ENCODE data around the gene NFATC1. TPM values are rescaled to one million over a fixed set of nuclear protein-coding genes. Genes with fewer than 3 reads are reported as not detected.
A peak's percentile ranks its signal among the peaks of the same experiment; 100 is the strongest.
"Not testable (repeated sequence)": the region's sequence is repeated elsewhere in the genome, so short reads cannot be mapped to it uniquely, and the experiment has no call there.

The NFATC1 gene
- total RNA-seq, 1 donor from 2014 or later: 0.53 TPM

GRCh38 chr18:79479116-79479760 is 83.5 kb downstream of the NFATC1 start:
- H3K4me3 ChIP-seq (ENCODE audit: low read depth, low read length): no peak overlapping the region
- no peaks in the 10 kb centered on the region for H3K36me3 ChIP-seq (ENCODE audit: control insufficient read depth, insufficient read depth, low read length)

GRCh38 chr18:79479761-79480161 is 84.0 kb downstream of the NFATC1 start:
- FAIRE-seq (no peak), DNase-seq (ENCODE audit: low read depth) (no peak)
- Histone ChIP-seq H3K4me3 (ENCODE audit: low read depth, low read length) (no peak overlapping the region), H3K27me3 (ENCODE audit: control insufficient read depth, insufficient read depth, low read length) (no peaks in the 10 kb centered on the region), H3K36me3 (ENCODE audit: control insufficient read depth, insufficient read depth, low read length) (no peaks in the 10 kb centered on the region)
- no peak for TF ChIP-seq CTCF (IDR thresholded peaks at IDR 0.05; ENCODE audit: insufficient read depth, low read length, severe bottlenecking)

More at GRCh38 chr18:79479116-79479760, 83.5 kb downstream of the NFATC1 start:
- no peak for TF ChIP-seq CTCF (IDR thresholded peaks at IDR 0.05; ENCODE audit: insufficient read depth, low read length, severe bottlenecking)
- no peaks in the 10 kb centered on the region for H3K27me3 ChIP-seq (ENCODE audit: control insufficient read depth, insufficient read depth, low read length)
- DNase-seq (ENCODE audit: low read depth) (no peak), FAIRE-seq (no peak)

- TF ChIP-seq CTCF (IDR thresholded peaks at IDR 0.05; ENCODE audit: insufficient read depth, low read length, severe bottlenecking): no peak
- Histone ChIP-seq H3K4me3 (ENCODE audit: low read depth, low read length) (no peak overlapping the region), H3K27me3 (ENCODE audit: control insufficient read depth, insufficient read depth, low read length) (no peaks in the 10 kb centered on the region), H3K36me3 (ENCODE audit: control insufficient read depth, insufficient read depth, low read length) (no peaks in the 10 kb centered on the region)
- DNase-seq (ENCODE audit: low read depth) (no peak), FAIRE-seq (no peak)
These were observed 84.7 kb downstream of the NFATC1 start for GRCh38 chr18:79480171-79481045.

- Histone ChIP-seq H3K4me3 (ENCODE audit: low read depth, low read length) (no peak overlapping the region), H3K27me3 (ENCODE audit: control insufficient read depth, insufficient read depth, low read length) (no peaks in the 10 kb centered on the region), H3K36me3 (ENCODE audit: control insufficient read depth, insufficient read depth, low read length) (no peaks in the 10 kb centered on the region)
- TF ChIP-seq CTCF (IDR thresholded peaks at IDR 0.05; ENCODE audit: insufficient read depth, low read length, severe bottlenecking): no peak
- FAIRE-seq (no peak), DNase-seq (ENCODE audit: low read depth) (no peak)
These were observed 85.5 kb downstream of the NFATC1 start for GRCh38 chr18:79481046-79481790.

GRCh38 chr18:79483393-79483792 is 87.7 kb downstream of the NFATC1 start:
- not testable (repeated sequence) for H3K4me3 ChIP-seq (ENCODE audit: low read depth, low read length); H3K36me3 ChIP-seq (ENCODE audit: control insufficient read depth, insufficient read depth, low read length); DNase-seq (ENCODE audit: low read depth); H3K27me3 ChIP-seq (ENCODE audit: control insufficient read depth, insufficient read depth, low read length)
- FAIRE-seq: peak; percentile 94

GRCh38 chr18:79483971-79484491 is 88.3 kb downstream of the NFATC1 start:
- FAIRE-seq: no peak
- Histone ChIP-seq H3K36me3 (ENCODE audit: control insufficient read depth, insufficient read depth, low read length) (no peaks in the 10 kb centered on the region), H3K4me3 (ENCODE audit: low read depth, low read length) (no peak overlapping the region), H3K27me3 (ENCODE audit: control insufficient read depth, insufficient read depth, low read length) (no peaks in the 10 kb centered on the region)
- TF ChIP-seq CTCF (IDR thresholded peaks at IDR 0.05; ENCODE audit: insufficient read depth, low read length, severe bottlenecking): no peak
- no peak for DNase-seq (ENCODE audit: low read depth)
